Measurements from ENCODE around the gene MAPK14. TPM values are rescaled to one million over a fixed set of nuclear protein-coding genes. Genes with fewer than 3 reads are reported as not detected.

Gene MAPK14
- total RNA-seq, 1 donor from 2014 or later = 37.3 TPM

DNA sequence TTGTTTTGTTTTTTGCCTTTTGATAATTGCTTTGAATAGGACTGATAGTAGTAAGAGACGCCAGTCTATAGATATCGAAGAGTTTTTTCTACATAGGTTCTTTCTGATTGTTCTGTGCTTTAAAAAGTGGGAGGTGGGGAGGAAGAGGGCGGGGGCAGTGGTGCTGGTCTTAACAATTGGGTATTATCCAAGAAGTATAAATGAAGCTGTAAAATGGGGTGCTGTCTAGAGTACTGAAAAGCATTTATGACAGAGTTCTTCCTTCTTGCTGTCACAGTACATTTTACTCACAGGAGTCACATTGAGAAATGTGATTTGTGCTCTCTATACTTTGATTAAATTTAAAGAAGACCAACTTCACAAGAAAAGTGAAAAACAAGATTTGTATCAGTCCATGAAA, 41.0 kb downstream of the MAPK14 start:
- Histone ChIP-seq H3K9me3 (no peaks in the 10 kb centered on the region), H3K4me1 (peaks cover 6 to 20% of the 10 kb centered on the region in 2 donors), H3K27me3 (no peaks in the 10 kb centered on the region), H3K4me3 (no peak overlapping the region), H3K27ac (no peak overlapping the region), H3K36me3 (no peaks in the 10 kb centered on the region)
- DNase-seq (ENCODE audit: low spot score in 2 of 2) = no peak
- intact Hi-C loops (cut with DNase I) = no loop called here
- TF ChIP-seq, protein P1, sequence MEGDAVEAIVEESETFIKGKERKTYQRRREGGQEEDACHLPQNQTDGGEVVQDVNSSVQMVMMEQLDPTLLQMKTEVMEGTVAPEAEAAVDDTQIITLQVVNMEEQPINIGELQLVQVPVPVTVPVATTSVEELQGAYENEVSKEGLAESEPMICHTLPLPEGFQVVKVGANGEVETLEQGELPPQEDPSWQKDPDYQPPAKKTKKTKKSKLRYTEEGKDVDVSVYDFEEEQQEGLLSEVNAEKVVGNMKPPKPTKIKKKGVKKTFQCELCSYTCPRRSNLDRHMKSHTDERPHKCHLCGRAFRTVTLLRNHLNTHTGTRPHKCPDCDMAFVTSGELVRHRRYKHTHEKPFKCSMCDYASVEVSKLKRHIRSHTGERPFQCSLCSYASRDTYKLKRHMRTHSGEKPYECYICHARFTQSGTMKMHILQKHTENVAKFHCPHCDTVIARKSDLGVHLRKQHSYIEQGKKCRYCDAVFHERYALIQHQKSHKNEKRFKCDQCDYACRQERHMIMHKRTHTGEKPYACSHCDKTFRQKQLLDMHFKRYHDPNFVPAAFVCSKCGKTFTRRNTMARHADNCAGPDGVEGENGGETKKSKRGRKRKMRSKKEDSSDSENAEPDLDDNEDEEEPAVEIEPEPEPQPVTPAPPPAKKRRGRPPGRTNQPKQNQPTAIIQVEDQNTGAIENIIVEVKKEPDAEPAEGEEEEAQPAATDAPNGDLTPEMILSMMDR (IDR thresholded peaks at IDR 0.05) = no peak

DNA sequence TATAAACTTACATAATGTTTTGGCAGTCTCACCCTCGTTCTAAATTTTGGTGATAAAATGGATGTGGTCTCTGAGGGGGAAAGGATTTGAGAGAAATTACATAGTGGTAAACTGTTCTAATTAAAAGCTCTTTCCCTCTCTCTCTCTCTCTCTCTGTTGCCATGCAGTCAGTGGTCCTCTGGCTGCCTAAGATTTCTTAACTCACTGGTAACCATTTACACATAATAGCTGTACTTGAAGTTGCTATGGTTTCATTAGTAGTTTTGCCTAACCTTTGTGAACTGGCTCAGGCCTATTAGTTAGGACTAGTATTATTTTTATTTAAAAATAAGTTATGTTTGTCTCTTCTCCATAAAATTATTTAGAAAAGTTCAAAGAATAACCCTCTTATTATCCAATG, 42.0 kb downstream of the MAPK14 start:
- no peaks in the 10 kb centered on the region for H3K27me3 ChIP-seq
- intact Hi-C loops (cut with DNase I) = no loop called here
- H3K4me3 ChIP-seq = no peak overlapping the region
- H3K4me1 ChIP-seq = peaks cover 6 to 16% of the 10 kb centered on the region in 2 donors
- no peak for DNase-seq (ENCODE audit: low spot score in 2 of 2)
- no peak overlapping the region for H3K27ac ChIP-seq
- TF ChIP-seq, protein P1 (IDR thresholded peaks at IDR 0.05) = no peak
- no peaks in the 10 kb centered on the region for H3K9me3 ChIP-seq
- H3K36me3 ChIP-seq = peaks cover 0 to 2% of the 10 kb centered on the region in 2 donors

DNA sequence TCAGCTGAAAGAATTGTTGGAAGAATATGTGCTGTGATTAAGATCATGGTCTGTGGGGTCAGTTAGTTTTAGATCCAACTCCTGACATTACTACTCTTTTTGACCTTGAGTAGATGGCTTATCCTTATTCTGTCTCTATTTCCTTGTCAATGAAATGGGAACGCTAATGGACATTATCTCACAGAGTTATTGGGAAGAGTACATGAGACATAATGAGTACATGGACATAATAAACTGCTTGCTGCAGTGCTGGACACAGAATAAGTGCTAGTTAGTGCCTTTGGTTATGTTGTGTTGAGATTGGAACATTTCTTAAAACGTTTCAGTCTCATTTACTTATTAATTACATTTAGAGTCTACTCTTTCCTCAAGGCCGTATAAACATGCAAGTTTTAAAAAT, 42.6 kb downstream of the MAPK14 start:
- Histone ChIP-seq H3K27ac (no peak overlapping the region), H3K4me3 (no peak overlapping the region), H3K9me3 (no peaks in the 10 kb centered on the region), H3K27me3 (no peaks in the 10 kb centered on the region), H3K36me3 (peaks cover 0 to 4% of the 10 kb centered on the region in 2 donors), H3K4me1 (peaks cover 6 to 10% of the 10 kb centered on the region in 2 donors)
- no peak for DNase-seq (ENCODE audit: low spot score in 2 of 2)
- TF ChIP-seq, protein P1 (IDR thresholded peaks at IDR 0.05) = no peak
- intact Hi-C loops (cut with DNase I) = no loop called here

DNA sequence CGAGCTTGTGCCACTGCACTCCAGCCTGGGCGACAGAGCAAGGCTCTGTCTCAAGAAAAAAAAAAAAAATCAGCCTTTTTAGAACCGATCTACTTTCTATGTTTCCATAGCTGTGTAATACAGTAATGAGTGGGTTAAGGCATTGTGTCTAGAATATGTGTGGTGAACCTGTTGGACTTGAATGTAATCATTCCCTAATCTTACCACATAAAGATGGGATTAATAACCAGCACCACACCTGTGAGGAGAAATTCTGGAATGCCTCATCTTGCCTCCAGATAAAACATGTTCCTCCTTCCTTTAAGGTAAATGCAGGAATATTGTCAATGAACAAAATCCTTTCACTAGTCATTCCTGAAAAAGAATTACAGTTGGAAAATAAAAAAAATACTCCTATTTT, 43.7 kb downstream of the MAPK14 start:
- TF ChIP-seq, protein P1 (IDR thresholded peaks at IDR 0.05) = no peak
- intact Hi-C loops (cut with DNase I) = no loop called here
- no peaks in the 10 kb centered on the region for H3K9me3 ChIP-seq
- no peak overlapping the region for H3K27ac ChIP-seq
- no peak for DNase-seq (ENCODE audit: low spot score in 2 of 2)
- H3K27me3 ChIP-seq = no peaks in the 10 kb centered on the region
- H3K4me1 ChIP-seq = peaks cover 4 to 6% of the 10 kb centered on the region in 2 donors
- H3K36me3 ChIP-seq = peaks cover 0 to 12% of the 10 kb centered on the region in 2 donors
- no peak overlapping the region for H3K4me3 ChIP-seq

DNA sequence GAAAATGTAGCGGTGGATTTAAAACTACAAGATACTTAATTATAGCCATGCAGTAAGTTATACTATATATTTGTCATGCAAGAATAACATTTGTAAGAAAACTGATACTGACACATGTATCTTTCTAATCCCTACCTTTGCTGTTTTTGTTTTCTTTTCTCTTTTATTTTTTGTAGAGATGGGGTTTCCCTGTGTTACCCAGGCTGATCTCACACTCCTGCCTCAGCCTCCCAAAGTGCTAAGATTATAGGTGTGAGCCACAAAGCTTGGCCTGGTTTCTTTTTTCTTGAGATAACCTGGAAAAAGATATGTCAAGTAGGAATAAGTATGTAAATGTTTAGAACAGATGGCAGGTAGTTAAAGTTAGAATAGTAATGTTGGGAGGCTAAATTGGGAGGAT, 44.1 kb downstream of the MAPK14 start:
- DNase-seq (ENCODE audit: low spot score in 2 of 2) = no peak
- Histone ChIP-seq H3K9me3 (no peaks in the 10 kb centered on the region), H3K4me3 (no peak overlapping the region), H3K36me3 (peaks cover 0 to 16% of the 10 kb centered on the region in 2 donors), H3K27ac (no peak overlapping the region), H3K27me3 (no peaks in the 10 kb centered on the region), H3K4me1 (peaks cover 4 to 6% of the 10 kb centered on the region in 2 donors)
- intact Hi-C loops (cut with DNase I) = no loop called here
- TF ChIP-seq, protein P1 (IDR thresholded peaks at IDR 0.05) = no peak

DNA sequence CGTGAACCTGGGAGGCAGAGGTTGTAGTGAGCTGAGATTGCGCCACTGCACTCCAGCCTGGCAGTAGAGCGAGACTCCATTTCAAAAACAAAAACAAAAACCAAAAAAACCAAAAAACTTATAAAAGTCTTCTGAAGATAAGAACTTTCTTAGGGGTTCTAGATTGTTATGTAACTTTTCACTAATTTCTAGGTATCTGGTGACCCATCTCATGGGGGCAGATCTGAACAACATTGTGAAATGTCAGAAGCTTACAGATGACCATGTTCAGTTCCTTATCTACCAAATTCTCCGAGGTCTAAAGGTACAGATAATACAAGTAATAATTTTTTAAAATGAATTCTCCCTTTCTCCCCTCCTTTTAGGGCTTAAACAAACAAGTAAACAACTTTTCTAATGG, 45.1 kb downstream of the MAPK14 start:
- Histone ChIP-seq H3K4me1 (peaks cover 0 to 2% of the 10 kb centered on the region in 2 donors), H3K27me3 (no peaks in the 10 kb centered on the region), H3K4me3 (no peak overlapping the region), H3K36me3 (peaks cover 1 to 24% of the 10 kb centered on the region in 2 donors), H3K27ac (no peak overlapping the region), H3K9me3 (no peaks in the 10 kb centered on the region)
- TF ChIP-seq, protein P1 (IDR thresholded peaks at IDR 0.05) = no peak
- DNase-seq (ENCODE audit: low spot score in 2 of 2) = no peak
- intact Hi-C loops (cut with DNase I) = no loop called here
